ENCODE results near the gene DDX39A. TPM values are rescaled to one million over a fixed set of nuclear protein-coding genes. Genes with fewer than 3 reads are reported as not detected.

Gene DDX39A
- total and polyA plus RNA-seq, 7 donors: 14.8 to 93.0 (median 32.4) TPM

- H3K9me3 ChIP-seq: no peaks in the 10 kb centered on the region
- WGBS, 3 donors: 82 to 85% (median 83%) methylated on average over 10 of the region's 10 CpGs
- no peaks in the 10 kb centered on the region for H3K27me3 ChIP-seq (ENCODE audit: insufficient read depth in 3 of 3, low read length in 2 of 3)
- DNase-seq (no peak), ATAC-seq (no peak)
- peaks cover 2 to 71% of the 10 kb centered on the region in 2 donors for H3K36me3 ChIP-seq (ENCODE audit: insufficient read depth in 1 of 2, low read depth in 1 of 2)
- intact Hi-C loops (cut with DNase I): no loop called here
- TF ChIP-seq CTCF (IDR thresholded peaks at IDR 0.05): no peak
- no peak overlapping the region for H3K4me3 ChIP-seq
- H3K4me1 ChIP-seq: no peaks in the 10 kb centered on the region
- no peak overlapping the region for H3K27ac ChIP-seq
Observed at GRCh38 chr19:14391156-14391821, 27.9 kb downstream of the DDX39A start.

- TF ChIP-seq CTCF (IDR thresholded peaks at IDR 0.05): no peak
- WGBS, 3 donors: 89 to 94% (median 94%) methylated on average over 5 of the region's 5 CpGs
- Histone ChIP-seq H3K4me1 (no peaks in the 10 kb centered on the region), H3K36me3 (ENCODE audit: insufficient read depth in 1 of 2, low read depth in 1 of 2) (peaks cover 2 to 64% of the 10 kb centered on the region in 2 donors), H3K4me3 (no peak overlapping the region), H3K9me3 (no peaks in the 10 kb centered on the region), H3K27me3 (ENCODE audit: insufficient read depth in 3 of 3, low read length in 2 of 3) (no peaks in the 10 kb centered on the region), H3K27ac (no peak overlapping the region)
- ATAC-seq (no peak), DNase-seq (no peak)
- intact Hi-C loops (cut with DNase I): no loop called here
Observed at GRCh38 chr19:14390548-14390947, 28.6 kb downstream of the DDX39A start.

GRCh38 chr19:14385492-14385891 is 33.6 kb downstream of the DDX39A start:
- Histone ChIP-seq H3K27ac (peak overlapping the region; percentile 95), H3K36me3 (ENCODE audit: insufficient read depth in 1 of 2, low read depth in 1 of 2) (peaks cover 0 to 13% of the 10 kb centered on the region in 2 donors), H3K4me1 (peaks cover 29% of the 10 kb centered on the region), H3K9me3 (no peaks in the 10 kb centered on the region), H3K4me3 (no peak overlapping the region), H3K27me3 (ENCODE audit: insufficient read depth in 3 of 3, low read length in 2 of 3) (no peaks in the 10 kb centered on the region)
- no peak for TF ChIP-seq CTCF (IDR thresholded peaks at IDR 0.05)
- 76 to 89% (median 83%) methylated on average over 11 of the region's 11 CpGs for whole genome bisulfite sequencing, 3 donors
- ATAC-seq: no peak
- intact Hi-C loops (cut with DNase I): no loop called here
- DNase-seq: no peak

GRCh38 chr19:14383661-14384555 is 35.2 kb downstream of the DDX39A start:
- 30 to 38% (median 38%) methylated on average over 10 of the region's 10 CpGs for WGBS, 3 donors
- peaks cover 33% of the 10 kb centered on the region for H3K4me1 ChIP-seq

More at GRCh38 chr19:14383661-14384555, 35.2 kb downstream of the DDX39A start:
- no peaks in the 10 kb centered on the region for H3K9me3 ChIP-seq
- DNase-seq: peak in 1 of 2 donors; percentile 68
- intact Hi-C loops (cut with DNase I): no loop called here
- peak in 3 of 4 donors; percentile 31 to 52 (median 33) for ATAC-seq
- H3K27me3 ChIP-seq (ENCODE audit: insufficient read depth in 3 of 3, low read length in 2 of 3): no peaks in the 10 kb centered on the region
- peak overlapping the region; percentile 95 for H3K27ac ChIP-seq
- H3K36me3 ChIP-seq (ENCODE audit: insufficient read depth in 1 of 2, low read depth in 1 of 2): peaks cover 0 to 9% of the 10 kb centered on the region in 2 donors
- TF ChIP-seq CTCF (IDR thresholded peaks at IDR 0.05): no peak
- H3K4me3 ChIP-seq: peak overlapping the region; percentile 85
